ENCODE measurements around the gene ELL2.
"Not testable (repeated sequence)": the region's sequence is repeated elsewhere in the genome, so short reads cannot be mapped to it uniquely, and the experiment has no call there.

DNA sequence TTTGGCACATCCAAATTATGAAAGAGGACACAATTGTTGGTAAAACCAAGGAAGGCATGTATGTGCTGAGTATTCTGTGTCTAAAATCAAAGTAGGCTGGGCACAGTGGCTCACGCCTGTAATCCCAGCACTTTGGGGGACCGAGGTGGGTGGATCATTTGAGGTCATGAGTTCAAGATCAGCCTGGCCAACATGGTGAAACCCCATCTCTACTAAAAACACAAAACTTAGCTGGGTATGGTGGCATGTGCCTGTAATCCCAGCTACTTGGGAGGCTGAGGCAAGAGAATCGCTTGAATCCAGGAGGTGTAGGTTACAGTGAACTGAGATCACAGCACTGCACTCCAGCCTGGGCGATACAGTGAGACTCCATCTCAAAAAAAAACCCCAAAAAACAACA lies 124.7 kb downstream of the ELL2 start:
- not testable (repeated sequence) for TF ChIP-seq POLR2A (IDR thresholded peaks at IDR 0.05)
- TF ChIP-seq, protein P1, sequence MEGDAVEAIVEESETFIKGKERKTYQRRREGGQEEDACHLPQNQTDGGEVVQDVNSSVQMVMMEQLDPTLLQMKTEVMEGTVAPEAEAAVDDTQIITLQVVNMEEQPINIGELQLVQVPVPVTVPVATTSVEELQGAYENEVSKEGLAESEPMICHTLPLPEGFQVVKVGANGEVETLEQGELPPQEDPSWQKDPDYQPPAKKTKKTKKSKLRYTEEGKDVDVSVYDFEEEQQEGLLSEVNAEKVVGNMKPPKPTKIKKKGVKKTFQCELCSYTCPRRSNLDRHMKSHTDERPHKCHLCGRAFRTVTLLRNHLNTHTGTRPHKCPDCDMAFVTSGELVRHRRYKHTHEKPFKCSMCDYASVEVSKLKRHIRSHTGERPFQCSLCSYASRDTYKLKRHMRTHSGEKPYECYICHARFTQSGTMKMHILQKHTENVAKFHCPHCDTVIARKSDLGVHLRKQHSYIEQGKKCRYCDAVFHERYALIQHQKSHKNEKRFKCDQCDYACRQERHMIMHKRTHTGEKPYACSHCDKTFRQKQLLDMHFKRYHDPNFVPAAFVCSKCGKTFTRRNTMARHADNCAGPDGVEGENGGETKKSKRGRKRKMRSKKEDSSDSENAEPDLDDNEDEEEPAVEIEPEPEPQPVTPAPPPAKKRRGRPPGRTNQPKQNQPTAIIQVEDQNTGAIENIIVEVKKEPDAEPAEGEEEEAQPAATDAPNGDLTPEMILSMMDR (IDR thresholded peaks at IDR 0.05 in 8 of 11, conservative IDR thresholded peaks at IDR 0.05 in 3 of 11), result not testable (repeated sequence)
